ENCODE results near the gene MRPL43. TPM values are rescaled to one million over a fixed set of nuclear protein-coding genes. Genes with fewer than 3 reads are reported as not detected.
"Not testable (repeated sequence)": the region's sequence is repeated elsewhere in the genome, so short reads cannot be mapped to it uniquely, and the experiment has no call there.

Gene MRPL43
- total RNA-seq = 53.4 and 69.3 TPM in 2 replicates

DNA sequence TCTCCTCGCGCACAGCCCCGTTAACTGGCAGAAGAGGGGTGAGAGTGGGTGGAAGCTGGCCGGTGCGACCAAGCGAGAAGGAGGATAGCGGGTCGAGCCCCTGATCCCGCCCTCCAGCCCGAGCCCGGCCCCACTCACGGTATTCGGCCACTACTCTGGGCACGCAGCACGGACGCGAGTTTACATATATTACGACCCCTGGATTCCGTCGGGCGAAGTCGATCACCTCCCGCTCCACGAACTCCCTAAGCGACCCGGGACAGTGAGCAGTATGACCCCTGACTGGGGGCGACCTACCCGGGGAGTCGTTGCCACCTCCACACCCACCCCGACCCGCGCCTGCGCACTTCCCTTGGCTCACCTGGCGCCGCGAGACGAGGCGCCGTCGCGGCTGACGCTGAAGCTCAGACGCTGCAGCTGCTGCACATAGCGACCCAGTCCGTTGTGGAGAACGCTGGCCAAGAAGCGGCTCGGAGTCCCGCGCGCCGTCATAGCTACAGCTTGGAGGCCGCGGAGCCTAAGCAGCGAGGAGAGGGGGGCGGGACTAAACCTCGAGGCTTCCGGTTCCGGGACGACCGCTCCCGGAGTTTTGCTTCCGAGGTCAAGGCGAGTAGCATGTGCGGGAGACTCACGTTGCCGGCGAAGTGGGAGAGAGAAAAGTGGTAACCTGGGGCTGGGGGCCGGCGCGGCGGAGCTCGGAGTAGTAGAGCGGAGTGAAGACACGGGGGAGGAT, at the start of gene MRPL43, which contains the start of gene TWNK:
Gene MRPL43, minus strand, starts transcription at position 546 of the 733 bp plus-strand sequence. Its CDS starts 54 bp downstream, at position 492.
Gene TWNK, plus strand, starts transcription at position 592 of the 733 bp plus-strand sequence. CDS start 668 bp downstream, outside the sequence.
- no peak for DNase-seq (ENCODE audit: low read depth, low spot score)

- no peak for DNase-seq (ENCODE audit: low read depth, low spot score)
Measured at GRCh38 chr10:101036726-101037125, 49.4 kb upstream of the MRPL43 start.

- no peak for DNase-seq (ENCODE audit: low read depth, low spot score)
Measured at GRCh38 chr10:101035916-101036702, 48.8 kb upstream of the MRPL43 start.

- DNase-seq (ENCODE audit: low read depth, low spot score) = no peak
Measured at GRCh38 chr10:101035314-101035713, 48.0 kb upstream of the MRPL43 start.

- DNase-seq (ENCODE audit: low read depth, low spot score) = not testable (repeated sequence)
Measured at GRCh38 chr10:101034404-101034803, 47.1 kb upstream of the MRPL43 start.

GRCh38 chr10:101033276-101033675, 46.0 kb upstream of the MRPL43 start:
- no peak for DNase-seq (ENCODE audit: low read depth, low spot score)

- peak; percentile 80 for DNase-seq (ENCODE audit: low read depth, low spot score)
Measured at GRCh38 chr10:101032637-101033224, 45.4 kb upstream of the MRPL43 start.

- no peak for DNase-seq (ENCODE audit: low read depth, low spot score)
Measured at GRCh38 chr10:101031796-101032636, 44.7 kb upstream of the MRPL43 start.

DNA sequence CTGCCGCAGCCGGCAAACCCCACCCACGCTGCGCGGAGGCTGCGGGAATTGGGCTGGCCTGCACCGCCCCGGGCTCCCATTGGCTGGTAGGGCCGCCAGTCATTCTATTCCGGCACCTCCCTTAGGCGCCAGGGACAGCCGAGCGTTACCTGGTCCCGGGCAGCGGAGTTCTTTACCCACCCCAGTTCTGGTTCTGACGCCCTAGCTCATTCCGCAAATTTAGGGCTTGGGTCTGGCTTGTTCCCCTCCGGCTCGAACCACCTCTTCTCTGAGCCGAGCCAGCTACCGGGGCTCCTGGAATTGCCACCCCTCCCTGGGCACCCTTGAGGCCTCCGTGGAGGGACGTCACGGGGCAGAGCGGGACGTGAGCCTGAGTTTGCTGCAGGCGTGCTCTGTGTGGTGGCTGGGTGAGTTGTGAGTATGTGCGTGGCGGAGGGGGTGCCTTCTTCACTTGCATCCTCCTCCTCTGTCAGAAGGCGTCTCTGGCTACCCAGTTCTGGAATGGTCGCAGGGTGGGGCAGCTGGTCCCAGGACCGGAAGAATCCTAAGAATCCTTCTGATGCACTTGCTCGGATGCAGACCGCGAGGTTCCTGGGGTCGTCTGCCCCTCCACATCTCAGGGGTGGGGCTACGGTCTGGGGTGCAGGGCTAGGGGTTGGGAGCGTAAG, 44.0 kb upstream of the MRPL43 start, which contains the start of the genes PDZD7 and SFXN3:
Gene PDZD7, minus strand, starts transcription at position 2 of the 668 bp plus-strand sequence. CDS start 910 bp downstream, outside the sequence.
Gene SFXN3, plus strand, starts transcription at position 107 of the 668 bp plus-strand sequence. CDS start 3,461 bp downstream, outside the sequence.
- peak; percentile 77 for DNase-seq (ENCODE audit: low read depth, low spot score)

GRCh38 chr10:101030496-101031127, 43.3 kb upstream of the MRPL43 start:
- DNase-seq (ENCODE audit: low read depth, low spot score) = no peak

DNA sequence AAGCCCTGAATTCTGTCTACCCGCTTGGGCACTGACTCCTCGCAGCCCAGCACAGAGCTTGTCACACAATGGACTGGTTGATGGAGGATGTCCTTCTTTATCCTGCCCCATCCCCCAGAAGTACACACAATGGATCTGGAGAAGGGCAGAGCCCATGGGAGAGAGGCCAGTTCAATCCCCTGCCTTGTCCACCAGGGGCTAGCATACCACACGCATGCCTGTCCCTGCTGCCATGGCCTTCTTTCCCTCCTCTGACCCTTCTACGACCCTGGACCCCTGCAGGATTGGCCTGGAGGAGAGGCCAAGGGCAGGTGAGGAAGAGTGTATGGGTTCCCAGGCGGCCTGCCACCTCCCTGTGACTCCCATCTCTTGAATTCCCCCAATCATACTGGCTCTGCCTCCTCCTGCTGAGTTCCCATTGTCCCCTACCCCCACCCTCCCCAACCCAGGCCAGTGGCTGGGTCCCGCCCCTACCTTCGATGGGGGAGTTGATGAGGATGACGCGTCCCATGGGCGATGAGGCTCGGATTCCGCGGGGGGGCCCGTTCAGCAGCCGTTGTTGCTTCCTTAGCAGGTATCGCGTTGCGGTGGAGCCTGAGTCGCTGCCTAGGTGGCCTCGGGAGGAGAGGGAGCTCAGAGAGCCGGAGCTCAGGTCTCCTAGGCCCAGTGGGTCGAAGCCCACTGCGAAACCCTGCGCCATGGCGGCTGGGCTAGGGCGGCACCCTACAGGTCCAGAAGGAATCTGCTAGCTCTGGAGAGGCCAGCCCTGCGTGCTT, 42.4 kb upstream of the MRPL43 start:
- no peak for DNase-seq (ENCODE audit: low read depth, low spot score)

DNA sequence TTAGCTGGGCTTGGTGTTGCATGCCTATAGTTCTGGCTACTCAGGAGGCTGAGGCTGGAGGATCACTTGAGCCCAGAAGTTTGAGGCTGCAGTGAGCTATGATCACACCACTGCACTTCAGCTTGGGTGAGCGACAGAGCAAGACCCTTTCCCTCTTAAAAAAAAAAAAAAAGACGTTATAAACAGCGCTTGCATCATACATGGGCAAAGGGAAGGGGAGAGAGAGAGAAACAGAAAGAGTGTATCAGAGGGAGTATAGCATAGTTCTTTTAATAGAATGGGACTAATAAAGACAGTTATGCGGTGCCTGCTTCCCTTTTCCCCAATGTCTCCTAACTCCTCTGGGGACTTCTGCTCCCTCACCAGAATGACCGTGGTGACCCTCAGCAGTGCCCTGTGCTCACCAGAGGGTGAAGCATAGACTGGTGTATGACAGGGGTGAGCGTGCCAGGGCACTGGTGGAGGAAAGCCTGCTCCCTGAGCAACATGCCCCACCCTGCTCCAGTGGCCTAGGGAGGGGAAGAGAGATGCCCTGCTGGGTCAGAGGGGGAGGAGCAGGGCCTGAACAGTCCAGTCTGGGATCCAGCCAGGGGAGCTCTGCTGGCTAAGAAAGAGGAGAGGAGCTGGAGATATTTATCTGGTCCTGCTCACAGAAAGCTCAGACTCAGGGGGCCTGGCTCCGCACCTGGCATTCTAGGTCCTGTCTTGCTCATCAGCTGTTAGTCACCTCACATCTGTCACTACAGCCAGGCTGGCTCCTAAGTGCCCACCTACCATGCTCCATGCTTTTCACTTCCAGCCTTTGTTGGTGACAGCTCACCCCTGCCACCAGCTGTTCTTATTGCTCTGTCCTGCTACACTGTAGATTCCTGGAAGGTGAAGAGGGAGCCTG, 41.4 kb upstream of the MRPL43 start:
- DNase-seq (ENCODE audit: low read depth, low spot score) = no peak

- no peak for DNase-seq (ENCODE audit: low read depth, low spot score)
Measured at GRCh38 chr10:101027106-101027720, 39.9 kb upstream of the MRPL43 start.

GRCh38 chr10:101022967-101023705, 35.8 kb upstream of the MRPL43 start:
- DNase-seq (ENCODE audit: low read depth, low spot score) = no peak

GRCh38 chr10:101021692-101022251, 34.5 kb upstream of the MRPL43 start:
- DNase-seq (ENCODE audit: low read depth, low spot score) = no peak

- no peak for DNase-seq (ENCODE audit: low read depth, low spot score)
Measured at GRCh38 chr10:101021239-101021638, 33.9 kb upstream of the MRPL43 start.

Data from pulmonary artery endothelial cell (primary cell).